Heart right ventricle (tissue), 16 donors: ENCODE data around the gene DPP10. TPM values are rescaled to one million over a fixed set of nuclear protein-coding genes. Genes with fewer than 3 reads are reported as not detected.

Experiments used
- ATAC-seq, 8 donors: fragments of 200-7000 bp; cut with Tn5 transposase; one replicate each; pipeline ENCODE4 v1.9.1; 2020; ENCODE audit warnings: mild to moderate bottlenecking in 8 of 8, moderate library complexity in 8 of 8, moderate number of reproducible peaks in 1 of 8
- DNase-seq, 2 donors: peaks; one replicate each; pipeline ENCODE4 v3.0.0-alpha.2; 2020
- H3K27ac ChIP-seq, 10 donors: fragments of 200-600 bp; sonication (generic) in 2 of 10; one replicate each; pipeline versions ENCODE4 v1.5.0 to v1.8.0; 2020 to 2022; ENCODE audit warnings: mild to moderate bottlenecking in 3 of 10
- H3K27me3 ChIP-seq, 7 donors: fragments of 200-600 bp; one replicate each; pipeline ENCODE4 v1.8.0; 2021 to 2022; ENCODE audit warnings: mild to moderate bottlenecking in 2 of 7
- H3K36me3 ChIP-seq, 9 donors: fragments of 200-600 bp; sonication (generic) in 1 of 9; one replicate each; pipeline versions ENCODE4 v1.5.0 to v1.8.0; 2020 to 2022; ENCODE audit warnings: mild to moderate bottlenecking in 2 of 9
- H3K4me1 ChIP-seq, 9 donors: fragments of 200-600 bp; sonication (generic) in 1 of 9; one replicate each; pipeline versions ENCODE4 v1.5.0 to v1.8.0; 2020 to 2022; ENCODE audit warnings: mild to moderate bottlenecking in 4 of 9
- H3K4me3 ChIP-seq, 10 donors: fragments of 200-600 bp; sonication (generic) in 2 of 10; one replicate each; pipeline versions ENCODE4 v1.5.0 to v1.8.0; 2020 to 2022; ENCODE audit warnings: mild to moderate bottlenecking in 7 of 10, moderate library complexity in 2 of 10
- H3K9me3 ChIP-seq, 11 donors: fragments of 200-600 bp in 10 of 11; sonication (generic) in 2 of 11; one replicate each; pipeline versions ENCODE4 v1.5.0 to v1.8.0; 2013 to 2022; ENCODE audit warnings: mild to moderate bottlenecking in 2 of 11, control low read depth in 1 of 11, moderate library complexity in 1 of 11
- WGBS, 2 donors: extraction: QIAGEN DNeasy Blood & Tissue Kit; methylation state at CpG; one replicate each; pipeline ENCODE4 v1.1.7; 2013; ENCODE audit warnings: inconsistent platforms in 1 of 2; 5-methylcytosine and 5-hydroxymethylcytosine counted together
- intact Hi-C, 10 donors: fragments of 100-400 bp; cut with DNase I; formaldehyde crosslinking; loops; one replicate each; pipeline versions ENCODE4 v1.11.1 to v1.14.2; 2022
- polyA plus RNA-seq, 2 donors: library from polyadenylated mRNA; stranded (reverse); fragments of 200-250 nt; gene quantifications; one replicate each; pipeline ENCODE4 v1.2.3, GENCODE V29; 2013
- total RNA-seq, 10 donors: library from RNA; stranded (reverse); fragmentation: NEBNext Ultra II Directional in 3 of 10; extraction: Animal tissue kit (Norgen Biotek cat#: 25700) in 3 of 10; gene quantifications; one replicate each; pipeline versions ENCODE4 v1.2.1 to v1.2.4, GENCODE V29; 2021 to 2023
- TF ChIP-seq, protein P1 (sequence below), 9 donors: fragments of 200-600 bp; sonication (generic) in 2 of 9; IDR thresholded peaks; one replicate each; pipeline versions ENCODE4 v1.5.0 to v1.8.0; 2021 to 2022; ENCODE audit warnings: antibody characterized with exemption in 9 of 9, mild to moderate bottlenecking in 5 of 9, moderate library complexity in 1 of 9
- donor health status: Arrhythmogenic right ventricular cardiomyopathy.
- donor health status: ischemic (EF 13 %, LVEDD 7.1; RV severe dilation, severe dysfunction).
- donor health status: healthy with polysubstance abuse.
- donor health status: DM: no; HTN: yes; CAD: no.
- donor health status: DM: no; HTN: no; CAD: no.
- donor health status: ischemic (EF 25% LVEDD 6.9; RV normal size, moderate dysfunction).
- donor health status: ischemic (EF 25% LVEDD 5.7; RV mildly dilated, moderate dysfunction).
- donor health status: healthy.
- donor health status: DM: yes; HTN: yes; CAD: no.
- donor health status: Ischemic cardiomyopathy.
- donor health status: ischemic (EF 35%, LVEDD 5.7; RV mildly dilated, moderate dysfunction).
- donor health status: nonischemic (EF 11% LVEDD 7.7; RV severe dilation, severe dysfunction).
- donor health status: DM: yes; HTN: yes; CAD: no.
- donor health status: PGD.
- donor health status: ischemic (EF 29% LVEDD 5.4; RV normal size, mild dysfunction).
- donor health status: nonischemic (EF 23%, LVEDD 6.1; RV moderate dilation, normal function).

The DPP10 gene
- total and polyA plus RNA-seq, 12 donors, result 0.15 to 0.49 (median 0.38) TPM; not detected in 9

DNA sequence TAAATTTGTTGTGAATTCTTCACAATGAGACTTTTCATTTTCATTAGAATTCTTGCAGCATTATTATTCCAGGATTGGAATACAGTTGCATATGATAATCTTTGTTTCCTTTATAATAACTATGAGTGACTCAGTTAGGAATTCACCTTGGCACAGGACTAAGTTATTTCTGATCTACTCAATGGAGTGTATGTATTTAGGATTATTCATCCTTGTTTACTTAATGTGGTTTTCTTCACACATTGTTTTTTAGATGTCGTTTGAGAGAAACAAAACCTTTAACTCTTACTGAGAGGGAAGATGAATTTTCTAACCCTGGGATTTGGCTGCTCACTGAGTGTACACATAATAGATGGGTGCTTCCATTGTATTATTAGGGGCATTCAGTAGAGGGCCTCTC, 970.1 kb downstream of the DPP10 start:
- ATAC-seq, result no peak
- intact Hi-C loops, result no loop called here

GRCh38 chr2:115413791-115414190, 971.4 kb downstream of the DPP10 start:
- no peaks in the 10 kb centered on the region for H3K4me1 ChIP-seq
- TF ChIP-seq, protein P1, sequence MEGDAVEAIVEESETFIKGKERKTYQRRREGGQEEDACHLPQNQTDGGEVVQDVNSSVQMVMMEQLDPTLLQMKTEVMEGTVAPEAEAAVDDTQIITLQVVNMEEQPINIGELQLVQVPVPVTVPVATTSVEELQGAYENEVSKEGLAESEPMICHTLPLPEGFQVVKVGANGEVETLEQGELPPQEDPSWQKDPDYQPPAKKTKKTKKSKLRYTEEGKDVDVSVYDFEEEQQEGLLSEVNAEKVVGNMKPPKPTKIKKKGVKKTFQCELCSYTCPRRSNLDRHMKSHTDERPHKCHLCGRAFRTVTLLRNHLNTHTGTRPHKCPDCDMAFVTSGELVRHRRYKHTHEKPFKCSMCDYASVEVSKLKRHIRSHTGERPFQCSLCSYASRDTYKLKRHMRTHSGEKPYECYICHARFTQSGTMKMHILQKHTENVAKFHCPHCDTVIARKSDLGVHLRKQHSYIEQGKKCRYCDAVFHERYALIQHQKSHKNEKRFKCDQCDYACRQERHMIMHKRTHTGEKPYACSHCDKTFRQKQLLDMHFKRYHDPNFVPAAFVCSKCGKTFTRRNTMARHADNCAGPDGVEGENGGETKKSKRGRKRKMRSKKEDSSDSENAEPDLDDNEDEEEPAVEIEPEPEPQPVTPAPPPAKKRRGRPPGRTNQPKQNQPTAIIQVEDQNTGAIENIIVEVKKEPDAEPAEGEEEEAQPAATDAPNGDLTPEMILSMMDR (IDR thresholded peaks at IDR 0.05), result no peak
- peaks cover 0 to 14% (median 0%) of the 10 kb centered on the region in 11 donors for H3K9me3 ChIP-seq
- H3K27me3 ChIP-seq, result no peaks in the 10 kb centered on the region
- H3K27ac ChIP-seq, result no peak overlapping the region
- DNase-seq (no peak), ATAC-seq (no peak)
- H3K36me3 ChIP-seq, result no peaks in the 10 kb centered on the region
- H3K4me3 ChIP-seq, result no peak overlapping the region
- intact Hi-C loops, result no loop called here
- 67 to 74% methylated on average over 2 of the region's 2 CpGs for WGBS, 2 donors

More for the DNA sequence above, 970.1 kb downstream of the DPP10 start:
- DNase-seq, result no peak
- no peaks in the 10 kb centered on the region for H3K4me1 ChIP-seq
- no peaks in the 10 kb centered on the region for H3K27me3 ChIP-seq
- H3K9me3 ChIP-seq, result peaks cover 0 to 14% (median 0%) of the 10 kb centered on the region in 11 donors
- TF ChIP-seq, protein P1 (IDR thresholded peaks at IDR 0.05), result no peak
- no peak overlapping the region for H3K4me3 ChIP-seq
- H3K27ac ChIP-seq, result no peak overlapping the region
- no peaks in the 10 kb centered on the region for H3K36me3 ChIP-seq
- WGBS, 2 donors, result 0 to 30% methylated on average over 1 of the region's 1 CpG

GRCh38 chr2:115414466-115414865, 972.0 kb downstream of the DPP10 start:
- DNase-seq (no peak), ATAC-seq (no peak)
- Histone ChIP-seq H3K27me3 (no peaks in the 10 kb centered on the region), H3K4me3 (no peak overlapping the region), H3K27ac (no peak overlapping the region), H3K4me1 (no peaks in the 10 kb centered on the region), H3K9me3 (peaks cover 0 to 11% (median 0%) of the 10 kb centered on the region in 11 donors), H3K36me3 (no peaks in the 10 kb centered on the region)
- WGBS, 2 donors, result 44 to 57% methylated on average over 2 of the region's 2 CpGs
- TF ChIP-seq, protein P1 (IDR thresholded peaks at IDR 0.05), result no peak
- intact Hi-C loops, result no loop called here

- H3K9me3 ChIP-seq, result peaks cover 0 to 19% (median 0%) of the 10 kb centered on the region in 11 donors
- DNase-seq (no peak), ATAC-seq (no peak)
- H3K27ac ChIP-seq, result no peak overlapping the region
- no peaks in the 10 kb centered on the region for H3K27me3 ChIP-seq
- H3K36me3 ChIP-seq, result no peaks in the 10 kb centered on the region
- intact Hi-C loops, result no loop called here
- no peaks in the 10 kb centered on the region for H3K4me1 ChIP-seq
- TF ChIP-seq, protein P1 (IDR thresholded peaks at IDR 0.05), result no peak
- no peak overlapping the region for H3K4me3 ChIP-seq
- WGBS, 2 donors, result 63 to 70% methylated on average over 3 of the region's 3 CpGs
Observed at GRCh38 chr2:115422004-115422634, 979.7 kb downstream of the DPP10 start.
